MM.1S (cell line): ENCODE measurements around the gene LAMC1.
A peak's percentile ranks its signal among the peaks of the same experiment; 100 is the strongest.

ENCODE experiments used
- DNase-seq: peaks from one replicate; pipeline ENCODE4 v3.0.0-alpha.2; 2015
- H2AFZ ChIP-seq: fragments of 300-600 bp; sonication (generic); 2 replicates; pipeline ENCODE4 v1.6.0; 2016; ENCODE audit warnings: antibody characterized with exemption, low read length
- H3F3A ChIP-seq: fragments of 300-600 bp; sonication (generic); 2 replicates; pipeline ENCODE4 v1.6.1; 2016; ENCODE audit warnings: mild to moderate bottlenecking, antibody characterized with exemption, low read length, moderate library complexity, mixed read lengths; ENCODE audit not compliant: insufficient read depth
- H3K27ac ChIP-seq: fragments of 300-600 bp; sonication (generic); 2 replicates; pipeline ENCODE4 v1.5.1; 2016; ENCODE audit warnings: mild to moderate bottlenecking, low read length
- H3K27me3 ChIP-seq: fragments of 300-600 bp; sonication (generic); replicated peaks from 2 replicates; pipeline ENCODE4 v1.6.0; 2016; ENCODE audit warnings: low read length; ENCODE audit not compliant: insufficient read depth
- H3K36me3 ChIP-seq: fragments of 300-600 bp; sonication (generic); replicated peaks from 2 replicates; pipeline ENCODE4 v1.6.1; 2016; ENCODE audit warnings: mild to moderate bottlenecking, low read length, mixed read lengths; ENCODE audit not compliant: insufficient read depth
- H3K4me1 ChIP-seq: fragments of 300-600 bp; sonication (generic); 2 replicates; pipeline ENCODE4 v1.6.1; 2016; ENCODE audit warnings: low read length, mixed read lengths
- H3K4me2 ChIP-seq: fragments of 300-600 bp; sonication (generic); 2 replicates; pipeline ENCODE4 v1.6.0; 2016; ENCODE audit warnings: low read depth, low read length
- H3K4me3 ChIP-seq: fragments of 300-600 bp; sonication (generic); 2 replicates; pipeline ENCODE4 v1.5.1; 2016; ENCODE audit warnings: low read length, mixed read lengths
- H3K79me2 ChIP-seq: fragments of 300-600 bp; sonication (generic); 2 replicates; pipeline ENCODE4 v1.6.1; 2016; ENCODE audit warnings: mixed run types, low read length, mixed read lengths
- H3K9ac ChIP-seq: fragments of 300-600 bp; sonication (generic); 2 replicates; pipeline ENCODE4 v1.6.1; 2016; ENCODE audit warnings: low read length, mixed read lengths
- H3K9me2 ChIP-seq: fragments of 300-600 bp; sonication (generic); replicated peaks from 2 replicates; pipeline ENCODE4 v1.6.1; 2016; ENCODE audit warnings: mild to moderate bottlenecking, low read length, mixed read lengths; ENCODE audit not compliant: insufficient read depth
- H3K9me3 ChIP-seq: fragments of 300-600 bp; sonication (generic); replicated peaks from 2 replicates; pipeline ENCODE4 v1.6.1; 2016; ENCODE audit warnings: mild to moderate bottlenecking, low read length, mixed read lengths; ENCODE audit not compliant: insufficient read depth
- H4K20me1 ChIP-seq: fragments of 300-600 bp; sonication (generic); 2 replicates; pipeline ENCODE4 v1.6.1; 2016; ENCODE audit warnings: mild to moderate bottlenecking, low read length, moderate library complexity, mixed read lengths; ENCODE audit not compliant: insufficient read depth
- EZH2 ChIP-seq: fragments of 300-600 bp; sonication (generic); optimal IDR thresholded peaks from 2 replicates; pipeline ENCODE3; 2017; ENCODE audit warnings: low read depth, mild to moderate bottlenecking, antibody characterized with exemption, low read length, mixed read lengths
- EZH2phosphoT487 ChIP-seq: fragments of 300-600 bp; sonication (generic); IDR thresholded peaks from 2 replicates; pipeline ENCODE4 v1.6.1; 2018; ENCODE audit warnings: antibody characterized with exemption, low read length
- TF ChIP-seq, protein P1 (sequence below): fragments of 300-600 bp; sonication (generic); IDR thresholded peaks from 2 replicates; pipeline ENCODE4 v1.5.1; 2016; ENCODE audit warnings: antibody characterized with exemption, low read length, mixed read lengths

Gene LAMC1

DNA sequence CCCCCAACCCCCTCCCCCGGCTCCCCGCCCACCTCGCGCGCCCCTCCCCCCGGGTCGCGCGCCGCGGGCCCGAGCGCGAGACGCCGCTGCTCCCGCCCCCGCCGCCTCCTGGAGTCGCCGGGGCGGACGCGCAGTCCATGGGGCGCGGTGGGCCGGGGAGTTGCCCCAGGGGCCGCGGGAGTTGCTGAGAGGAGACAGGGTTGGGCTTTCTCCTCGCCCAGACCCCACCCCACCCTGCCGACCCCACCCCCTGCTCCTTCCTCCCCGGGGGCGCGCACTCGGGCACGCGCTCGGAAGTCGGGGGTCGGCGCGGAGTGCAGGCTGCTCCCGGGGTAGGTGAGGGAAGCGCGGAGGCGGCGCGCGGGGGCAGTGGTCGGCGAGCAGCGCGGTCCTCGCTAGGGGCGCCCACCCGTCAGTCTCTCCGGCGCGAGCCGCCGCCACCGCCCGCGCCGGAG is at the start of gene LAMC1:
TSS of gene LAMC1 (plus strand) at position 275 of the 455 bp plus-strand sequence. CDS start 297 bp downstream, outside the sequence.
- no peaks in the 10 kb centered on the region for H3K79me2 ChIP-seq
- no peaks in the 10 kb centered on the region for H3F3A ChIP-seq
- TF ChIP-seq EZH2phosphoT487 (no peak), EZH2 (no peak)
- TF ChIP-seq, protein P1, sequence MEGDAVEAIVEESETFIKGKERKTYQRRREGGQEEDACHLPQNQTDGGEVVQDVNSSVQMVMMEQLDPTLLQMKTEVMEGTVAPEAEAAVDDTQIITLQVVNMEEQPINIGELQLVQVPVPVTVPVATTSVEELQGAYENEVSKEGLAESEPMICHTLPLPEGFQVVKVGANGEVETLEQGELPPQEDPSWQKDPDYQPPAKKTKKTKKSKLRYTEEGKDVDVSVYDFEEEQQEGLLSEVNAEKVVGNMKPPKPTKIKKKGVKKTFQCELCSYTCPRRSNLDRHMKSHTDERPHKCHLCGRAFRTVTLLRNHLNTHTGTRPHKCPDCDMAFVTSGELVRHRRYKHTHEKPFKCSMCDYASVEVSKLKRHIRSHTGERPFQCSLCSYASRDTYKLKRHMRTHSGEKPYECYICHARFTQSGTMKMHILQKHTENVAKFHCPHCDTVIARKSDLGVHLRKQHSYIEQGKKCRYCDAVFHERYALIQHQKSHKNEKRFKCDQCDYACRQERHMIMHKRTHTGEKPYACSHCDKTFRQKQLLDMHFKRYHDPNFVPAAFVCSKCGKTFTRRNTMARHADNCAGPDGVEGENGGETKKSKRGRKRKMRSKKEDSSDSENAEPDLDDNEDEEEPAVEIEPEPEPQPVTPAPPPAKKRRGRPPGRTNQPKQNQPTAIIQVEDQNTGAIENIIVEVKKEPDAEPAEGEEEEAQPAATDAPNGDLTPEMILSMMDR, result no peak
- H2AFZ ChIP-seq, result peak within 1 kb of the TSS; percentile 56
- H3K4me3 ChIP-seq, result peak within 1 kb of the TSS; percentile 71
- peaks cover 45% of the 10 kb centered on the region for H3K27me3 ChIP-seq
- H3K36me3 ChIP-seq, result no peaks in the 10 kb centered on the region
- H3K9ac ChIP-seq, result peak within 1 kb of the TSS; percentile 31; the same call in 1 of the 2 replicates
- no peak within 1 kb of the TSS for H3K27ac ChIP-seq
- no peaks in the 10 kb centered on the region for H4K20me1 ChIP-seq
- DNase-seq, result peak; percentile 63
- H3K9me2 ChIP-seq, result no peaks in the 10 kb centered on the region
- no peaks in the 10 kb centered on the region for H3K9me3 ChIP-seq
- H3K4me2 ChIP-seq, result peak within 1 kb of the TSS; percentile 99
- peaks cover 19% of the 10 kb centered on the region for H3K4me1 ChIP-seq

DNA sequence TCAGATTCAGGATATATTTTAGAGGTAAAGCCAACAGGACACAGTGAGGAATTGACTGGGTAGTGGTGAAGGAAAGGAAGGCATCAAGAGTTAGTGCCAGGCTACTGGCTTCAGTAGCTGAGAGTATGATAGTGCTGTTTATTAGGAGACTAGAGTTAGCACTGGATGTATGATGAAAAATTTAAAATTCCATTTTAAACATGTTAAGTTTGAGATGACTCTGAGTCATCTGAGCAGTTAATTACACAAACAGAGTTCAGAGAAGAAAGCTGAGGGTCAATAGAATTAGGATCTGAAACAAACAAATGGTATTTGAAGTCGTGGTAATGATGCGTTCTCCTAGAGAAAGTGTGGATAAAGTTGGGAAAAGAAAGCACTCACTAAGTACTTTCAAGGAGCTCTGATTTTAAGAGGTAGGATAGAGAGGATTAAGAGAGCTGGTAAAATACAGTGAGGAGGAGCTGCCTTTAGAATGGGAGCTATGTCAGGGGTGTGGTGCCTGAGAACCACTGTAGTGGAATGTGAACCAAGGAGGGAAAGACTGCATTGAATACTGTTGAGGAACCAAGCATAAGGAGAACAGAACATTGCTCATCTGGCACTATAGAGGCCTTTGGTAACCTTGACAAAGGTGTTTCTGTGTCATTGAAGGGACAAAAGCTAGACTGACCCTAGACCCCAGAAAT is 48.6 kb upstream of the LAMC1 start:
- no peak overlapping the region for H2AFZ ChIP-seq
- H3K27ac ChIP-seq, result no peak overlapping the region
- no peaks in the 10 kb centered on the region for H4K20me1 ChIP-seq
- H3K9me3 ChIP-seq, result no peaks in the 10 kb centered on the region
- no peak overlapping the region for H3K4me2 ChIP-seq
- no peaks in the 10 kb centered on the region for H3K79me2 ChIP-seq
- no peak for DNase-seq
- TF ChIP-seq, protein P1, result no peak
- no peak for TF ChIP-seq EZH2
- H3K4me3 ChIP-seq, result no peak overlapping the region
- no peaks in the 10 kb centered on the region for H3K36me3 ChIP-seq
- H3K9me2 ChIP-seq, result no peaks in the 10 kb centered on the region
- no peaks in the 10 kb centered on the region for H3K27me3 ChIP-seq
- H3K9ac ChIP-seq, result no peak overlapping the region
- H3F3A ChIP-seq, result no peaks in the 10 kb centered on the region
- H3K4me1 ChIP-seq, result no peaks in the 10 kb centered on the region

DNA sequence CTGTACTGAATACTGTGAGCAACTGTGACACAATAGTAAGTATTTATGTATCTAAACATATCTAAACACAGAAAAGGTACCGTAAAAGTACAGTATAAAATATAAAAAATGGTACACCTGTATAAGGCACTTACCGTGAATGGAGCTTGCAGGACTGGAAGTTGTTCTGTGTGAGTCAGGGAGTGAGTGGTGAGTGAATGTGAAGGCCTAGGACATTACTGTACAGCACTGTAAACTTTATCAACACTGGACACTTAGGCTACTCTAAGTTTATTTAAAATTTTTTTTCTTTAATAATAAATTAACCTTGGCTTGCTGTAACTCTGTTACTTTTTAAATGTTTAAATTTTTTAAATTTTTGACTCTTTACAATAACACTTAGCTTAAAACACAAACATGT is 45.7 kb upstream of the LAMC1 start:
- Histone ChIP-seq H3K4me1 (no peaks in the 10 kb centered on the region), H3K79me2 (no peaks in the 10 kb centered on the region), H4K20me1 (no peaks in the 10 kb centered on the region)

More for the DNA sequence above, 45.7 kb upstream of the LAMC1 start:
- no peak overlapping the region for H3K27ac ChIP-seq
- TF ChIP-seq EZH2 (no peak), EZH2phosphoT487 (no peak)
- TF ChIP-seq, protein P1, result no peak
- no peaks in the 10 kb centered on the region for H3K36me3 ChIP-seq
- H3K27me3 ChIP-seq, result no peaks in the 10 kb centered on the region
- no peak overlapping the region for H2AFZ ChIP-seq
- H3K9me2 ChIP-seq, result no peaks in the 10 kb centered on the region
- no peak overlapping the region for H3K4me2 ChIP-seq
- H3K9ac ChIP-seq, result no peak overlapping the region
- H3K9me3 ChIP-seq, result no peaks in the 10 kb centered on the region
- H3K4me3 ChIP-seq, result no peak overlapping the region
- H3F3A ChIP-seq, result no peaks in the 10 kb centered on the region
- no peak for DNase-seq
